Gastroesophageal sphincter (tissue), 3 donors: Measurements from ENCODE around the gene TWIST2.

ENCODE experiments used
- POLR2A ChIP-seq, 2 donors: fragments of 450-650 bp; IDR thresholded peaks; one replicate each; pipeline ENCODE4 v1.6.1; 2017; ENCODE audit warnings: antibody characterized with exemption in 2 of 2, mild to moderate bottlenecking in 2 of 2, moderate library complexity in 1 of 2
- TF ChIP-seq, protein P1 (sequence below), 4 experiments: fragments of 200-600 bp in 2 of 4; fragments of 450-650 bp in 2 of 4; sonication (generic) in 1 of 4; IDR thresholded peaks; one replicate each; pipeline ENCODE4 v1.5.1; 2017 to 2019; ENCODE audit warnings: antibody characterized with exemption in 4 of 4, mild to moderate bottlenecking in 2 of 4, moderate library complexity in 2 of 4

DNA sequence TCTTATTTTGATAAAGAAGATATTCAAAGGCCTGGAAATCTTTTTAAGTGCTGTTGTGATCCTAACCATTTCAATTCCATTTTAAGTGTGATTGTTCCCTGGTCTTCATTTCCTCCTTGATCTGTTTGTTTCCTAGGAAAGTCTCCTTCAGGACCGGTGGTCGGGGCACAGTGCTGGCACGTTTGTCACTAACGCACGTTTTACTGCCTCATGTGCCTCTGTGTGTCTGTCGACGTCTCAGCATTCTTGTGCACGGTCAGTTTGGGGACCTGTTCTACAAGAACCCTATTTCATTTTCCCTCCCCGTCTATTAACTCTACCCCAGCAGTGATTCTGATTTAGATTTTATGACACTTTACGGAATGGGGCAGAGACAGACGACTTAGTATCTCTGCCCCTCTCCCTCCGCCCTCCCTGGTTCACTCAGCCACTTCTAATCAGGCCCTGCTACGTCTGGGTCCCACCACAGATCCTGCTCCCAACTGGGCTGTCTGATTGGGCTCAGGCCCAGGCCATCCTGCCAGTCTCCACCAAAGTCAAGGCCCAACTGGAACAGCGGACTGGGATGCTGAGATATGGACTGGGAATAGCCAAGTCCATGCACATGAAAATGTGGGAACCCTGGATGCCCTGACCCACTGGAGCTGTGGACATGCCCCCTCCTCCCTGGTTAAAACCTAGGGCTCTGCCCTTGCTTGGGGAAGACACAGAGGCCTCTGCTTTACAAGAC, 95.6 kb downstream of the TWIST2 start:
- TF ChIP-seq, protein P1, sequence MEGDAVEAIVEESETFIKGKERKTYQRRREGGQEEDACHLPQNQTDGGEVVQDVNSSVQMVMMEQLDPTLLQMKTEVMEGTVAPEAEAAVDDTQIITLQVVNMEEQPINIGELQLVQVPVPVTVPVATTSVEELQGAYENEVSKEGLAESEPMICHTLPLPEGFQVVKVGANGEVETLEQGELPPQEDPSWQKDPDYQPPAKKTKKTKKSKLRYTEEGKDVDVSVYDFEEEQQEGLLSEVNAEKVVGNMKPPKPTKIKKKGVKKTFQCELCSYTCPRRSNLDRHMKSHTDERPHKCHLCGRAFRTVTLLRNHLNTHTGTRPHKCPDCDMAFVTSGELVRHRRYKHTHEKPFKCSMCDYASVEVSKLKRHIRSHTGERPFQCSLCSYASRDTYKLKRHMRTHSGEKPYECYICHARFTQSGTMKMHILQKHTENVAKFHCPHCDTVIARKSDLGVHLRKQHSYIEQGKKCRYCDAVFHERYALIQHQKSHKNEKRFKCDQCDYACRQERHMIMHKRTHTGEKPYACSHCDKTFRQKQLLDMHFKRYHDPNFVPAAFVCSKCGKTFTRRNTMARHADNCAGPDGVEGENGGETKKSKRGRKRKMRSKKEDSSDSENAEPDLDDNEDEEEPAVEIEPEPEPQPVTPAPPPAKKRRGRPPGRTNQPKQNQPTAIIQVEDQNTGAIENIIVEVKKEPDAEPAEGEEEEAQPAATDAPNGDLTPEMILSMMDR (IDR thresholded peaks at IDR 0.05), result no peak
- TF ChIP-seq POLR2A (IDR thresholded peaks at IDR 0.05), result no peak
